Tibial nerve (tissue), 4 donors: ENCODE results near the gene TMCO6. TPM values are rescaled to one million over a fixed set of nuclear protein-coding genes. Genes with fewer than 3 reads are reported as not detected.
A peak's percentile ranks its signal among the peaks of the same experiment; 100 is the strongest.
"Not testable (repeated sequence)": the region's sequence is repeated elsewhere in the genome, so short reads cannot be mapped to it uniquely, and the experiment has no call there.

ENCODE experiments used
- DNase-seq, 2 donors: peaks; one replicate each; pipeline ENCODE4 v3.0.0-alpha.2; 2019; ENCODE audit warnings: low spot score in 2 of 2
- H3K27ac ChIP-seq, 4 donors: fragments of 200-600 bp; sonication (generic) in 3 of 4; one replicate each; pipeline ENCODE4 v1.5.1; 2017 to 2019; ENCODE audit warnings: mild to moderate bottlenecking in 1 of 4
- H3K27me3 ChIP-seq, 2 donors: fragments of 200-600 bp; sonication (generic) in 1 of 2; one replicate each; pipeline versions ENCODE4 v1.5.1 to v1.6.0; 2017 to 2019
- H3K36me3 ChIP-seq, 3 donors: fragments of 200-600 bp; sonication (generic); one replicate each; pipeline ENCODE4 v1.5.1; 2018 to 2019
- H3K4me1 ChIP-seq, 4 donors: fragments of 200-600 bp; sonication (generic) in 3 of 4; one replicate each; pipeline ENCODE4 v1.5.1; 2017 to 2019
- H3K4me3 ChIP-seq, 4 donors: fragments of 200-600 bp; sonication (generic) in 3 of 4; one replicate each; pipeline ENCODE4 v1.5.1; 2017 to 2019; ENCODE audit warnings: mild to moderate bottlenecking in 1 of 4, moderate library complexity in 1 of 4
- H3K9me3 ChIP-seq, 4 donors: fragments of 200-600 bp; sonication (generic) in 3 of 4; one replicate each; pipeline ENCODE4 v1.5.1; 2017 to 2019
- EP300 ChIP-seq, 2 donors: sonication (generic); formaldehyde crosslinking; IDR thresholded peaks; one replicate each; pipeline ENCODE4 v1.6.1; 2017; ENCODE audit warnings: antibody characterized with exemption in 2 of 2, mild to moderate bottlenecking in 1 of 2
- POLR2A ChIP-seq, 2 donors: fragments of 450-650 bp; IDR thresholded peaks; one replicate each; pipeline ENCODE4 v1.6.1; 2017; ENCODE audit warnings: antibody characterized with exemption in 2 of 2, mild to moderate bottlenecking in 2 of 2, moderate library complexity in 2 of 2
- WGBS, 2 donors: methylation state at CpG; one replicate each; pipeline ENCODE4 v1.1.5; 2018; 5-methylcytosine and 5-hydroxymethylcytosine counted together
- total RNA-seq, 4 donors: library from RNA; depleted of rRNA; stranded (reverse); fragments of >200 nt; gene quantifications; one replicate each; pipeline ENCODE4 v1.1.0, GENCODE V29; 2016
- TF ChIP-seq, protein P1 (sequence below), 5 experiments: fragments of 200-600 bp in 3 of 5; fragments of 450-650 bp in 2 of 5; sonication (generic) in 3 of 5; IDR thresholded peaks; one replicate each; pipeline ENCODE4 v1.5.1; 2016 to 2019; ENCODE audit warnings: antibody characterized with exemption in 5 of 5, mild to moderate bottlenecking in 3 of 5, moderate library complexity in 2 of 5

Gene TMCO6
- total RNA-seq, 4 donors from 2014 or later = 72.8 to 129 (median 93.0) TPM

DNA sequence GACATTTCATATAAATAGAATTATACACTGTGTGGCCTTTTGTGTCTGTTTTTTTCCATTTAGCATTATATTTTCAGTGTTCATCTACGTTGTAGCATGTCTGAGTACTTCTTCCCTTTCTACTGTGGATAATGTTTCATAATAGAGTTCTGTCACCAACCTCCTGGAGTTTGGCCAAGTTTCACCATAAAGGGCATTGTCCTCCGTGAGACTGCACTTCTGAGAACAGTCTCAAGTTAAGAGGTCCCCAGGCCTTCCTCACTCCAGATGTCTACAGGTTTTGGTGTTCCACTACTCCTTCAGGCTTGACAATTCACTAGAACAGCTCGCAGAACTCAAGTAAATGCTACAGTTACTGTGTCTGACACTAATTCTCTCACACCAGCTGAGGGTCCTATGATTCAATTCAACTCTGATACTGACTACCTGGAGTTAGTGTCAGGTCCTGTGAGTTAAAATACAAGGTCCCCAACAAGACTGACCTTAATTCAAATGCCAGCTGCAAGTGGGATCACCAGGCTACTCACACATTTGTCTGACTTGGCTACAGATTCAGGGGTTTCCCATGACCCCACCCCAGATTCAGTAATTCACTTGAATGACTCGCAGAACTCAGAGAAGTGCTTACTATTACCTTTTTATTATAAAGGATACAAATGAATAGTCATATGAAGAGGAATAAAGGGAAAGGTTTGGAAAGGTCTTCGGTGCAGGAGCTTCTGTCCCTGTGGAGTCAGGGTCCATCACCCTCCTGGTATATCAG, 43.5 kb upstream of the TMCO6 start:
- TF ChIP-seq, protein P1, sequence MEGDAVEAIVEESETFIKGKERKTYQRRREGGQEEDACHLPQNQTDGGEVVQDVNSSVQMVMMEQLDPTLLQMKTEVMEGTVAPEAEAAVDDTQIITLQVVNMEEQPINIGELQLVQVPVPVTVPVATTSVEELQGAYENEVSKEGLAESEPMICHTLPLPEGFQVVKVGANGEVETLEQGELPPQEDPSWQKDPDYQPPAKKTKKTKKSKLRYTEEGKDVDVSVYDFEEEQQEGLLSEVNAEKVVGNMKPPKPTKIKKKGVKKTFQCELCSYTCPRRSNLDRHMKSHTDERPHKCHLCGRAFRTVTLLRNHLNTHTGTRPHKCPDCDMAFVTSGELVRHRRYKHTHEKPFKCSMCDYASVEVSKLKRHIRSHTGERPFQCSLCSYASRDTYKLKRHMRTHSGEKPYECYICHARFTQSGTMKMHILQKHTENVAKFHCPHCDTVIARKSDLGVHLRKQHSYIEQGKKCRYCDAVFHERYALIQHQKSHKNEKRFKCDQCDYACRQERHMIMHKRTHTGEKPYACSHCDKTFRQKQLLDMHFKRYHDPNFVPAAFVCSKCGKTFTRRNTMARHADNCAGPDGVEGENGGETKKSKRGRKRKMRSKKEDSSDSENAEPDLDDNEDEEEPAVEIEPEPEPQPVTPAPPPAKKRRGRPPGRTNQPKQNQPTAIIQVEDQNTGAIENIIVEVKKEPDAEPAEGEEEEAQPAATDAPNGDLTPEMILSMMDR (IDR thresholded peaks at IDR 0.05) = no peak
- peak in 1 of 2 donors; percentile 65 for TF ChIP-seq EP300 (IDR thresholded peaks at IDR 0.05)
- Histone ChIP-seq H3K27ac (peak overlapping the region in 2 of 4 donors; percentile 43 to 46), H3K9me3 (no peaks in the 10 kb centered on the region), H3K36me3 (no peaks in the 10 kb centered on the region), H3K4me1 (peaks cover 0 to 19% (median 0%) of the 10 kb centered on the region in 4 donors), H3K27me3 (no peaks in the 10 kb centered on the region), H3K4me3 (no peak overlapping the region)
- 58 to 60% methylated on average over 5 of the region's 5 CpGs for whole genome bisulfite sequencing, 2 donors
- DNase-seq = peak in 1 of 2 donors; percentile 71

DNA sequence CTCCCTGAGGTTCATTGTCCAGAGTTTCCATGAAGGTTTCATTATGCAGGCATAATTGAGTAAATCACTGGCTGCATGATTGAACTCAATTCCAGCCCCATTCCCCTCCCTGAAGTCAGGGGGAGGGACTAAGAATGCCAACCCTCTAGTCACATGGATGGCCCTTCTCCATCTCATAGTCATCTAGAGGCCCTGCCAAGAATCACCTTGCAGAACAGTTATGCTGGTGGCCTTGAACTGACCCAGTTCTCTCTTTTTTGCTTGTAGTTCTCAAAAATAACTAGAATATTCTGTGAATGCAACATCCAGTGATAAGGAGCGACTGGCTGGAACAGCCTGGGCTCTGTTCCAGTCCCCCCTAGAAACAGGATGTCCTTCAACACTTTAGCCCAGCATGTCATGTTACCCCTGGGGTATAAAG, 42.9 kb upstream of the TMCO6 start:
- H3K36me3 ChIP-seq = no peaks in the 10 kb centered on the region
- peaks cover 0 to 19% (median 0%) of the 10 kb centered on the region in 4 donors for H3K4me1 ChIP-seq
- TF ChIP-seq POLR2A (IDR thresholded peaks at IDR 0.05) (no peak), EP300 (IDR thresholded peaks at IDR 0.05) (no peak)
- H3K4me3 ChIP-seq = peak overlapping the region in 1 of 4 donors; percentile 13
- WGBS, 2 donors = 40 to 42% methylated on average over 1 of the region's 1 CpG
- H3K27me3 ChIP-seq = no peaks in the 10 kb centered on the region
- H3K27ac ChIP-seq = peak overlapping the region in 2 of 4 donors; percentile 31 to 46
- DNase-seq = no peak
- no peaks in the 10 kb centered on the region for H3K9me3 ChIP-seq

DNA sequence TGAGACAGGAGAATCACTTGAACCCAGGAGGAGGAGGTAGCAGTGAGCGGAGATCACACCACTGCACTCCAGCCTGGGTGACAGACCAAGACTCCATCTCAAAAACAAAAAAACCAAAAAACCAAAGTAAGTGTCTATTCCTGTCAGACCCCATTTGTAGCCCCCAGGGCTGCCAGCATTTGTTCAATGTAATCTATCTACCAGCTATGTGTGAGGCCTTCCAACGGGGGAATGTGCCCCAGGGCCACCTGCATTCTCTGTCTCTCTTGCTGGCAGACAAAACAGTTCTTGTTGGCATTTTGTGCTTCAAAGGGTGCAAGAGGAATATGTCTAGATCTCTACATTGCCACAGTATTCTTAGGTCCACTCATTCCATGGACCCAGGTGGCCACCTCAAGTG, 40.4 kb upstream of the TMCO6 start:
- WGBS, 2 donors = 54 to 57% methylated on average over 2 of the region's 2 CpGs
- peaks cover 0 to 19% (median 0%) of the 10 kb centered on the region in 4 donors for H3K4me1 ChIP-seq
- H3K36me3 ChIP-seq = no peaks in the 10 kb centered on the region
- H3K9me3 ChIP-seq = no peaks in the 10 kb centered on the region
- H3K27me3 ChIP-seq = no peaks in the 10 kb centered on the region
- no peak overlapping the region for H3K4me3 ChIP-seq
- H3K27ac ChIP-seq = no peak overlapping the region
- TF ChIP-seq POLR2A (IDR thresholded peaks at IDR 0.05) = no peak
- TF ChIP-seq, protein P1 (IDR thresholded peaks at IDR 0.05) = no peak
- no peak for TF ChIP-seq EP300 (IDR thresholded peaks at IDR 0.05)
- no peak for DNase-seq

DNA sequence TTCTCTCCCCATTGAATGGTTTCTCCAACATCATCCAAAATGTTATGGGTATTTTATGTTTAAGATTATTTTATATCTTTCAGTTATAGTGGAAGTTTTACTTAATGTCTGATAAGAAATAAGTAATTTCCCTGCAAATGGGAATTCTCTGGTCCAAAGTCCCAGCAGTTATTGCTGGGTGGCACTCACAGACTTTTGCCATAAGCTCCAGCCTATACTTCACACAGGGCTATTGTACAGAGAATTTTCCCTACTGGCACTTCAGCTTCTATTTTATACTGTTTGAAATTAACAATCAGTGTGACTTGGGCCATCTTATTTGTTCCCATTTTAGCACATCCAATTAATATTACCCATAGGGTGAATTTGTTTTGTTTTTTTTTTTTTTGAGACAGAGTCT, 39.2 kb upstream of the TMCO6 start:
- H3K4me3 ChIP-seq = no peak overlapping the region
- H3K9me3 ChIP-seq = no peaks in the 10 kb centered on the region
- H3K36me3 ChIP-seq = no peaks in the 10 kb centered on the region
- H3K4me1 ChIP-seq = peaks cover 0 to 14% (median 0%) of the 10 kb centered on the region in 4 donors
- TF ChIP-seq EP300 (IDR thresholded peaks at IDR 0.05) = no peak
- TF ChIP-seq POLR2A (IDR thresholded peaks at IDR 0.05) = no peak
- DNase-seq = no peak
- no peak overlapping the region for H3K27ac ChIP-seq
- H3K27me3 ChIP-seq = no peaks in the 10 kb centered on the region

DNA sequence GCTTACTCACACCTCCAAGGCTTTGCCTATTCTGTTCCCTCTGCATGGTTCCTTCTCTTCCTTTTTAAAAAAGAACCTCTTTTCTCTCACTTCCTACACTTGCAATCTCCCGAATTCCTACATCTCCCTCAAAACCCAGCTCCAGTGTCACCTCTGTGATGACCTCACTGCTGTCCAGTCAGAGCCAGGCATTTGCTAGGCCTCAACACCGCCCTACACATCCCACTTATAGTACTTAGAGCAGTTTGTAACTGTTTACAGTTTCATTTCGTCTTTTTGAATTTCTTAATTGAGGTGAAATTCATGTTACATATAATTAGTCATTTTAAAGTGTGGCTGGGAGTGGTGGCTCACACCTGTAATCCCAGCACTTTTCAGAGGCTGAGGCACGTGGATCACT, 37.1 kb upstream of the TMCO6 start:
- Histone ChIP-seq H3K36me3 (no peaks in the 10 kb centered on the region), H3K4me1 (no peaks in the 10 kb centered on the region), H3K9me3 (no peaks in the 10 kb centered on the region), H3K27ac (peak overlapping the region in 2 of 4 donors; percentile 6 to 40), H3K4me3 (no peak overlapping the region), H3K27me3 (no peaks in the 10 kb centered on the region)
- WGBS, 2 donors = 67 to 70% methylated on average over 4 of the region's 4 CpGs
- no peak for DNase-seq
- TF ChIP-seq EP300 (IDR thresholded peaks at IDR 0.05) (no peak), POLR2A (IDR thresholded peaks at IDR 0.05) (no peak)
- TF ChIP-seq, protein P1 (IDR thresholded peaks at IDR 0.05) = no peak

DNA sequence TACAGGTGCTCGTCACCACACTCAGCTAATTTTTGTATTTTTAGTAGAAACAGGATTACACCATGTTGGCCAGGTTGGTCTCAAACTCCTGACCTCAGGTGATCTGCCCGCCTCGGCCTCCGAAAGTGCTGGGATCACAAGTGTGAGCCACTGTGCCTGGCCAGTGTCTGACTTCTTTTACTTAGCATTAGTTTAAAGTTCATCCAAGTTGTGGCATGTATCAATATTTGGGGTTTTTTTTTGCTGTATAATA, 35.9 kb upstream of the TMCO6 start:
- not testable (repeated sequence) for H3K9me3 ChIP-seq, H3K36me3 ChIP-seq, H3K27ac ChIP-seq, H3K4me1 ChIP-seq, H3K27me3 ChIP-seq, DNase-seq, H3K4me3 ChIP-seq
- 93 to 97% methylated on average over 4 of the region's 4 CpGs for WGBS, 2 donors
